GM23338 (cell line): Measurements from ENCODE around the gene FAM47E. TPM values are rescaled to one million over a fixed set of nuclear protein-coding genes. Genes with fewer than 3 reads are reported as not detected.

ENCODE experiments used
- ATAC-seq: fragments of 200-7000 bp; cut with Tn5 transposase; 3 replicates; pipeline ENCODE4 v1.9.1; 2020
- DNase-seq: peaks from one replicate; pipeline ENCODE4 v3.0.0-alpha.2; 2015; ENCODE audit warnings: low spot score
- H2AFZ ChIP-seq: fragments of 200-600 bp; sonication (generic); 2 replicates; pipeline ENCODE4 v1.8.0; 2016; ENCODE audit warnings: antibody characterized with exemption, mild to moderate bottlenecking, moderate library complexity
- H3F3A ChIP-seq: fragments of 200-600 bp; sonication (generic); replicated peaks from 2 replicates; pipeline ENCODE4 v1.8.0; 2017; ENCODE audit warnings: antibody characterized with exemption, mixed run types, low read depth
- H3K27ac ChIP-seq: fragments of 200-600 bp; sonication (generic); 2 replicates; pipeline ENCODE4 v1.6.1; 2016; ENCODE audit warnings: low read depth
- H3K27me3 ChIP-seq: fragments of 200-600 bp; sonication (generic); 2 replicates; pipeline ENCODE4 v1.8.0; 2016; ENCODE audit warnings: mild to moderate bottlenecking, mixed run types, moderate library complexity; ENCODE audit not compliant: insufficient read depth
- H3K36me3 ChIP-seq: fragments of 200-600 bp; sonication (generic); 2 replicates; pipeline ENCODE4 v1.8.0; 2016; ENCODE audit warnings: mild to moderate bottlenecking; ENCODE audit not compliant: insufficient read depth
- H3K4me1 ChIP-seq: fragments of 200-600 bp; sonication (generic); 2 replicates; pipeline ENCODE4 v1.8.0; 2016; ENCODE audit warnings: mild to moderate bottlenecking, moderate library complexity; ENCODE audit not compliant: insufficient read depth
- H3K4me2 ChIP-seq: fragments of 200-600 bp; sonication (generic); 2 replicates; pipeline ENCODE4 v1.7.1; 2017; ENCODE audit warnings: mixed run types
- H3K4me3 ChIP-seq: fragments of 200-600 bp; sonication (generic); 2 replicates; pipeline ENCODE4 v1.6.1; 2016; ENCODE audit warnings: mixed run types
- H3K79me2 ChIP-seq: fragments of 200-600 bp; sonication (generic); replicated peaks from 2 replicates; pipeline ENCODE4 v1.8.0; 2017; ENCODE audit warnings: mild to moderate bottlenecking; ENCODE audit not compliant: insufficient read depth
- H3K9me2 ChIP-seq: fragments of 200-600 bp; sonication (generic); 2 replicates; pipeline ENCODE4 v1.8.0; 2017; ENCODE audit not compliant: insufficient read depth
- H4K20me1 ChIP-seq: fragments of 200-600 bp; sonication (generic); replicated peaks from 2 replicates; pipeline ENCODE4 v1.8.0; 2017; ENCODE audit warnings: mild to moderate bottlenecking; ENCODE audit not compliant: insufficient read depth
- H3K27ac Mint-ChIP-seq: 2 replicates; pipeline ENCODE4 v1.8.0; 2020; ENCODE audit warnings: inconsistent platforms, mild to moderate bottlenecking, moderate library complexity, mixed read lengths
- H3K27me3 Mint-ChIP-seq: 3 replicates; pipeline ENCODE4 v1.8.0; 2022; ENCODE audit warnings: low read depth, mild to moderate bottlenecking, moderate library complexity, mixed read lengths, inconsistent platforms; ENCODE audit not compliant: insufficient read depth, poor library complexity
- H3K36me3 Mint-ChIP-seq: 3 replicates; pipeline ENCODE4 v1.8.0; 2021; ENCODE audit warnings: low read depth, mild to moderate bottlenecking, inconsistent platforms, moderate library complexity, mixed read lengths
- H3K4me1 Mint-ChIP-seq: 3 replicates; pipeline ENCODE4 v1.8.0; 2020; ENCODE audit warnings: mild to moderate bottlenecking, inconsistent platforms, mixed read lengths
- H3K4me3 Mint-ChIP-seq: 3 replicates; pipeline ENCODE4 v1.8.0; 2021; ENCODE audit warnings: moderate library complexity, mild to moderate bottlenecking, inconsistent platforms, mixed read lengths
- H3K9me3 Mint-ChIP-seq: 3 replicates; pipeline ENCODE4 v1.8.0; 2020; ENCODE audit warnings: moderate library complexity, mild to moderate bottlenecking, inconsistent platforms, mixed read lengths
- CTCF ChIP-seq, 2 experiments: fragments of 200-600 bp in 1 of 2; sonication (generic) in 1 of 2; conservative IDR thresholded peaks; 2 replicates each; pipeline versions ENCODE4 v1.5.1 to v1.6.1; 2016 to 2017; ENCODE audit warnings: antibody characterized with exemption in 2 of 2, low read depth in 2 of 2, mild to moderate bottlenecking in 2 of 2, moderate library complexity in 1 of 2
- EZH2 ChIP-seq: fragments of 200-600 bp; sonication (generic); IDR thresholded peaks from one replicate; pipeline ENCODE4 v1.8.0; 2017; ENCODE audit warnings: antibody characterized with exemption, mild to moderate bottlenecking, low read depth; ENCODE audit not compliant: unreplicated experiment
- EZH2phosphoT487 ChIP-seq: fragments of 200-600 bp; sonication (generic); IDR thresholded peaks from one replicate; pipeline ENCODE4 v1.8.1; 2018; ENCODE audit warnings: antibody characterized with exemption; ENCODE audit not compliant: unreplicated experiment
- STAT1 ChIP-seq: IDR thresholded peaks from one replicate; pipeline ENCODE4 v1.6.1; 2016; ENCODE audit warnings: antibody characterized with exemption; ENCODE audit not compliant: unreplicated experiment
- ZNF462 ChIP-seq: fragments of 250-450 bp; sonication (Bioruptor Pico); IDR thresholded peaks from 2 replicates; pipeline ENCODE4 v1.5.0; 2020; ENCODE audit warnings: mild to moderate bottlenecking, moderate library complexity
- polyA plus RNA-seq: library from polyadenylated mRNA; unstranded; fragments of >200 nt; fragmentation: Nextera tagmentation; extraction: Ambion mirVana; gene quantifications from 2 replicates; pipeline ENCODE4 v1.2.1, GENCODE V29; 2016
- total RNA-seq: library from RNA; depleted of rRNA; stranded (reverse); fragments of >200 nt; shearing (Covaris generic); gene quantifications from 2 replicates; pipeline ENCODE4 v1.2.3, GENCODE V29; 2014
- TF ChIP-seq, protein P1 (sequence below): IDR thresholded peaks from one replicate; pipeline ENCODE4 v1.6.1; 2018; ENCODE audit warnings: antibody characterized with exemption; ENCODE audit not compliant: unreplicated experiment
- TF ChIP-seq, protein P2 (sequence below): IDR thresholded peaks from 2 replicates; pipeline ENCODE4 v1.6.1; 2016; ENCODE audit warnings: antibody characterized with exemption

Gene FAM47E
- total and polyA plus RNA-seq, 2 experiments from 2014 or later: 0.66 to 2.3 TPM

- H3K27ac ChIP-seq: no peak overlapping the region
- H3K9me2 ChIP-seq: peaks cover 6% of the 10 kb centered on the region; the same call in 1 of the 2 replicates
- TF ChIP-seq, protein P1, sequence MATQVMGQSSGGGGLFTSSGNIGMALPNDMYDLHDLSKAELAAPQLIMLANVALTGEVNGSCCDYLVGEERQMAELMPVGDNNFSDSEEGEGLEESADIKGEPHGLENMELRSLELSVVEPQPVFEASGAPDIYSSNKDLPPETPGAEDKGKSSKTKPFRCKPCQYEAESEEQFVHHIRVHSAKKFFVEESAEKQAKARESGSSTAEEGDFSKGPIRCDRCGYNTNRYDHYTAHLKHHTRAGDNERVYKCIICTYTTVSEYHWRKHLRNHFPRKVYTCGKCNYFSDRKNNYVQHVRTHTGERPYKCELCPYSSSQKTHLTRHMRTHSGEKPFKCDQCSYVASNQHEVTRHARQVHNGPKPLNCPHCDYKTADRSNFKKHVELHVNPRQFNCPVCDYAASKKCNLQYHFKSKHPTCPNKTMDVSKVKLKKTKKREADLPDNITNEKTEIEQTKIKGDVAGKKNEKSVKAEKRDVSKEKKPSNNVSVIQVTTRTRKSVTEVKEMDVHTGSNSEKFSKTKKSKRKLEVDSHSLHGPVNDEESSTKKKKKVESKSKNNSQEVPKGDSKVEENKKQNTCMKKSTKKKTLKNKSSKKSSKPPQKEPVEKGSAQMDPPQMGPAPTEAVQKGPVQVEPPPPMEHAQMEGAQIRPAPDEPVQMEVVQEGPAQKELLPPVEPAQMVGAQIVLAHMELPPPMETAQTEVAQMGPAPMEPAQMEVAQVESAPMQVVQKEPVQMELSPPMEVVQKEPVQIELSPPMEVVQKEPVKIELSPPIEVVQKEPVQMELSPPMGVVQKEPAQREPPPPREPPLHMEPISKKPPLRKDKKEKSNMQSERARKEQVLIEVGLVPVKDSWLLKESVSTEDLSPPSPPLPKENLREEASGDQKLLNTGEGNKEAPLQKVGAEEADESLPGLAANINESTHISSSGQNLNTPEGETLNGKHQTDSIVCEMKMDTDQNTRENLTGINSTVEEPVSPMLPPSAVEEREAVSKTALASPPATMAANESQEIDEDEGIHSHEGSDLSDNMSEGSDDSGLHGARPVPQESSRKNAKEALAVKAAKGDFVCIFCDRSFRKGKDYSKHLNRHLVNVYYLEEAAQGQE: no peak
- TF ChIP-seq, protein P2, sequence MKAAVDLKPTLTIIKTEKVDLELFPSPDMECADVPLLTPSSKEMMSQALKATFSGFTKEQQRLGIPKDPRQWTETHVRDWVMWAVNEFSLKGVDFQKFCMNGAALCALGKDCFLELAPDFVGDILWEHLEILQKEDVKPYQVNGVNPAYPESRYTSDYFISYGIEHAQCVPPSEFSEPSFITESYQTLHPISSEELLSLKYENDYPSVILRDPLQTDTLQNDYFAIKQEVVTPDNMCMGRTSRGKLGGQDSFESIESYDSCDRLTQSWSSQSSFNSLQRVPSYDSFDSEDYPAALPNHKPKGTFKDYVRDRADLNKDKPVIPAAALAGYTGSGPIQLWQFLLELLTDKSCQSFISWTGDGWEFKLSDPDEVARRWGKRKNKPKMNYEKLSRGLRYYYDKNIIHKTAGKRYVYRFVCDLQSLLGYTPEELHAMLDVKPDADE: no peak
- TF ChIP-seq EZH2 (no peak), CTCF (conservative IDR thresholded peaks at IDR 0.05; ENCODE audit: low read depth in 2 of 2) (no peak), STAT1 (no peak), EZH2phosphoT487 (no peak), ZNF462 (CRISPR knock-in tag) (no peak)
- Mint-ChIP-seq H3K27ac (no peak overlapping the region), H3K4me1 (no peaks in the 10 kb centered on the region), H3K9me3 (peaks cover 36% of the 10 kb centered on the region), H3K27me3 (peaks cover 9% of the 10 kb centered on the region), H3K4me3 (no peak overlapping the region), H3K36me3 (peaks cover 49% of the 10 kb centered on the region)
- ATAC-seq: no peak
- H2AFZ ChIP-seq: no peak overlapping the region
- no peaks in the 10 kb centered on the region for H3K27me3 ChIP-seq
- H3K4me3 ChIP-seq: no peak overlapping the region
- peaks cover 19% of the 10 kb centered on the region; the same call in 1 of the 2 replicates for H3K36me3 ChIP-seq
- H4K20me1 ChIP-seq: peaks cover 7% of the 10 kb centered on the region
- no peak overlapping the region for H3K4me2 ChIP-seq
- H3K79me2 ChIP-seq: peaks cover 3% of the 10 kb centered on the region; the same call in 1 of the 2 replicates
- H3K4me1 ChIP-seq: no peaks in the 10 kb centered on the region
- no peaks in the 10 kb centered on the region for H3F3A ChIP-seq
- no peak for DNase-seq
Measured at GRCh38 chr4:76226418-76226817, 25.1 kb upstream of the FAM47E start.
